ENCODE measurements around the gene LOXL4. TPM values are rescaled to one million over a fixed set of nuclear protein-coding genes. Genes with fewer than 3 reads are reported as not detected.

LOXL4 gene
- total RNA-seq, 1 experiment from 2014 or later = 3.7 TPM

DNA sequence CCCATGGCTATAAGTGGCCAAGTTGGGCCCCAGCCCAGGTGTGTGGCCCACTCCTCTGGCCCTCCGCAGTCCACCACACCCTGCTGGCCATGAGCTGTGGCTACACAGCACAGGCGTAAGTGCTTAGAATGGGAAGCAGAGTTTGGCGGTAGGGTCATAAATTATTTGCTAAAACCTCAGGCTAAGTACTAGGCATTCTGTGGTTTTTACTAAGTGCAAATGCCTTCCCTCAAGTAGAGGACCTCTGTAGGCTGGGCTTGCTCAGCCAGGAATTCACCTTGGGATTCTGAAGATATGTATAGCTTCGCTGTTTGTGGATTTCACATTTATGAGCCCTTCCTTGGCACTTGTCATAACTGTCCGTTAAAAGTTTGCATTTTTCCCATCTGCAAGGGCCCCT lies 44.8 kb upstream of the LOXL4 start:
- Histone ChIP-seq H3K4me1 (peaks cover 4% of the 10 kb centered on the region; the same call in 1 of the 2 replicates), H3K36me3 (ENCODE audit: control insufficient read depth, insufficient read depth, low read length) (no peaks in the 10 kb centered on the region), H3K4me3 (ENCODE audit: low read depth, low read length) (no peak overlapping the region), H3K27me3 (replicated peaks; ENCODE audit: control insufficient read depth, insufficient read depth, low read length) (no peaks in the 10 kb centered on the region), H3K9me3 (no peaks in the 10 kb centered on the region)
- Mint-ChIP-seq H3K9me3 (ENCODE audit: unreplicated experiment) (no peaks in the 10 kb centered on the region), H3K4me1 (ENCODE audit: low read depth, unreplicated experiment) (no peaks in the 10 kb centered on the region), H3K36me3 (ENCODE audit: insufficient read depth, unreplicated experiment) (no peaks in the 10 kb centered on the region), H3K27ac (ENCODE audit: unreplicated experiment) (no peak overlapping the region), H3K4me3 (ENCODE audit: unreplicated experiment) (no peak overlapping the region), H3K27me3 (ENCODE audit: insufficient read depth, unreplicated experiment) (peaks cover 1% of the 10 kb centered on the region)
- TF ChIP-seq, protein P1, sequence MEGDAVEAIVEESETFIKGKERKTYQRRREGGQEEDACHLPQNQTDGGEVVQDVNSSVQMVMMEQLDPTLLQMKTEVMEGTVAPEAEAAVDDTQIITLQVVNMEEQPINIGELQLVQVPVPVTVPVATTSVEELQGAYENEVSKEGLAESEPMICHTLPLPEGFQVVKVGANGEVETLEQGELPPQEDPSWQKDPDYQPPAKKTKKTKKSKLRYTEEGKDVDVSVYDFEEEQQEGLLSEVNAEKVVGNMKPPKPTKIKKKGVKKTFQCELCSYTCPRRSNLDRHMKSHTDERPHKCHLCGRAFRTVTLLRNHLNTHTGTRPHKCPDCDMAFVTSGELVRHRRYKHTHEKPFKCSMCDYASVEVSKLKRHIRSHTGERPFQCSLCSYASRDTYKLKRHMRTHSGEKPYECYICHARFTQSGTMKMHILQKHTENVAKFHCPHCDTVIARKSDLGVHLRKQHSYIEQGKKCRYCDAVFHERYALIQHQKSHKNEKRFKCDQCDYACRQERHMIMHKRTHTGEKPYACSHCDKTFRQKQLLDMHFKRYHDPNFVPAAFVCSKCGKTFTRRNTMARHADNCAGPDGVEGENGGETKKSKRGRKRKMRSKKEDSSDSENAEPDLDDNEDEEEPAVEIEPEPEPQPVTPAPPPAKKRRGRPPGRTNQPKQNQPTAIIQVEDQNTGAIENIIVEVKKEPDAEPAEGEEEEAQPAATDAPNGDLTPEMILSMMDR (IDR thresholded peaks at IDR 0.05; ENCODE audit: insufficient read depth in 1 of 2, low read depth in 1 of 2, low read length in 1 of 2, severe bottlenecking in 1 of 2, unreplicated experiment in 1 of 2) = no peak
- BruUV-seq (replicated peaks) = no TSS peak
- POLR2A ChIA-PET = no interaction called here
- intact Hi-C loops (cut with micrococcal nuclease; ENCODE audit: unreplicated experiment) = no loop called here
- no peak for DNase-seq
- CTCF ChIA-PET = interaction anchor here (1.4 kb wide), 1 partner anchor 142 kb away, joined by 5 read pairs; no protein-coding TSS in a partner anchor

DNA sequence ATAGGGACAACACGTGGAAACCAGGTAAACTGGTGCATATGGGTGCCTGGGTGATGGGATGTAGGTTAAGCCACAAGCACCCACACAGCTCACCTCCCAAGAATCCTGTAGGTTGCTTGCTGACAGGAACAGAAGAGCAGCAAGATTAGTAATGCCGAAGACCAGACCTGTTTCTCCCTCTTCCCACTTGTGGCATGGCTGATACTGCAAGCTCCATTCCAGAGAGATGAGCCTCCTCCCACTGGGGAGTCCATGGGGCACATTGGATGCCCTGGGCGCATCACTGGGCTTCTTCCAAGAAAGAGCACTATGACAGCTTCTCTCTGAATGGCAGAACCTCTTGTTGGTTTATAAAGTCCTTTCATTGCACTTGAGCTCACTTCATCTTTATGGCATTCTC lies 44.4 kb upstream of the LOXL4 start:
- no peaks in the 10 kb centered on the region for H3K36me3 ChIP-seq (ENCODE audit: control insufficient read depth, insufficient read depth, low read length)
- H3K4me1 Mint-ChIP-seq (ENCODE audit: low read depth, unreplicated experiment) = no peaks in the 10 kb centered on the region
- peaks cover 4% of the 10 kb centered on the region; the same call in 1 of the 2 replicates for H3K4me1 ChIP-seq
- no peak overlapping the region for H3K27ac Mint-ChIP-seq (ENCODE audit: unreplicated experiment)
- no peaks in the 10 kb centered on the region for H3K9me3 ChIP-seq
- TF ChIP-seq, protein P1 (IDR thresholded peaks at IDR 0.05; ENCODE audit: insufficient read depth in 1 of 2, low read depth in 1 of 2, low read length in 1 of 2, severe bottlenecking in 1 of 2, unreplicated experiment in 1 of 2) = no peak
- H3K27me3 Mint-ChIP-seq (ENCODE audit: insufficient read depth, unreplicated experiment) = no peaks in the 10 kb centered on the region
- DNase-seq = no peak
- intact Hi-C loops (cut with micrococcal nuclease; ENCODE audit: unreplicated experiment) = no loop called here
- H3K9me3 Mint-ChIP-seq (ENCODE audit: unreplicated experiment) = no peaks in the 10 kb centered on the region
- POLR2A ChIA-PET = no interaction called here
- no peaks in the 10 kb centered on the region for H3K36me3 Mint-ChIP-seq (ENCODE audit: insufficient read depth, unreplicated experiment)
- CTCF ChIA-PET = interaction anchor here (1.4 kb wide), 1 partner anchor 142 kb away, joined by 5 read pairs; no protein-coding TSS in a partner anchor
- H3K4me3 Mint-ChIP-seq (ENCODE audit: unreplicated experiment) = no peak overlapping the region
- H3K27me3 ChIP-seq (replicated peaks; ENCODE audit: control insufficient read depth, insufficient read depth, low read length) = no peaks in the 10 kb centered on the region
- H3K4me3 ChIP-seq (ENCODE audit: low read depth, low read length) = no peak overlapping the region
- no TSS peak for BruUV-seq (replicated peaks)

DNA sequence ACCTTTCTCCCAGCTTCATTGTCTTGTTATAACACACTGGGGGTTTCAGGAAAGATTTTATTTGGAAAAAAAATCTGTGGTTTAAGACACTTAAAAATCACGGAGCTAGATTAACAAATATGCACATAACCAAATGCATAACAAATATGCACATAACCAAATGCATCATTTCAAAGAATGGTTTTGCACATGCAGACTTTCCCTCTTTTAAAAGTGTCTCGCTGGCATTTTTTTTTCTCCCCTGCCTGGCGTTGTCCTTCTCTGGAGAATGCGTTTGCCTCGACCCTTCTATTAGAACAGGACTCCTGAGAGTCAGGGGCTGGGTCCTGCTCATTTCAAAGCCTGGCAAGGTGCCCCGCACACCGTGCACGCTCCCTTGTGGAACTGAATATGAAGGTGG lies 42.7 kb upstream of the LOXL4 start:
- no TSS peak for BruUV-seq (replicated peaks)
- no peak for DNase-seq
- Histone ChIP-seq H3K36me3 (ENCODE audit: control insufficient read depth, insufficient read depth, low read length) (no peaks in the 10 kb centered on the region), H3K27me3 (replicated peaks; ENCODE audit: control insufficient read depth, insufficient read depth, low read length) (no peaks in the 10 kb centered on the region), H3K9me3 (no peaks in the 10 kb centered on the region), H3K4me3 (ENCODE audit: low read depth, low read length) (no peak overlapping the region), H3K4me1 (peaks cover 4% of the 10 kb centered on the region; the same call in 1 of the 2 replicates)
- Mint-ChIP-seq H3K27ac (ENCODE audit: unreplicated experiment) (no peak overlapping the region), H3K9me3 (ENCODE audit: unreplicated experiment) (no peaks in the 10 kb centered on the region), H3K4me3 (ENCODE audit: unreplicated experiment) (no peak overlapping the region), H3K27me3 (ENCODE audit: insufficient read depth, unreplicated experiment) (peaks cover 3% of the 10 kb centered on the region), H3K4me1 (ENCODE audit: low read depth, unreplicated experiment) (no peaks in the 10 kb centered on the region), H3K36me3 (ENCODE audit: insufficient read depth, unreplicated experiment) (no peaks in the 10 kb centered on the region)
- ChIA-PET POLR2A (no interaction called here), CTCF (interaction anchor here (3.1 kb wide), 1 partner anchor 140 kb away, joined by 56 read pairs; no protein-coding TSS in a partner anchor)
- intact Hi-C loops (cut with micrococcal nuclease; ENCODE audit: unreplicated experiment) = no loop called here
- TF ChIP-seq, protein P1 (IDR thresholded peaks at IDR 0.05; ENCODE audit: insufficient read depth in 1 of 2, low read depth in 1 of 2, low read length in 1 of 2, severe bottlenecking in 1 of 2, unreplicated experiment in 1 of 2) = no peak
